Stimulated activated naive CD8-positive, alpha-beta T cell treated with anti-CD3 and anti-CD28 coated beads, Interleukin-15, amount 100 ng/mL, for 72 hours (primary cell): ENCODE measurements around the gene ZNF436.

Experiments
- ATAC-seq: fragments of 150-1000 bp; cut with Tn5 transposase; 2 replicates; pipeline ENCODE4 v1.10.0; 2021; ENCODE audit warnings: mild to moderate bottlenecking, moderate library complexity
- DNase-seq, 2 donors: peaks; one replicate each; pipeline ENCODE4 v3.0.0; 2021 to 2022
- H3K27ac Mint-ChIP-seq, 2 donors: one replicate each; pipeline ENCODE4 v1.8.0; 2022; ENCODE audit warnings: mild to moderate bottlenecking in 2 of 2, mixed read lengths in 2 of 2, moderate library complexity in 2 of 2
- H3K27me3 Mint-ChIP-seq: one replicate; pipeline ENCODE4 v1.8.0; 2022; ENCODE audit warnings: mixed read lengths
- H3K4me1 Mint-ChIP-seq: one replicate; pipeline ENCODE4 v1.8.0; 2022; ENCODE audit warnings: mild to moderate bottlenecking, mixed read lengths
- H3K4me3 Mint-ChIP-seq, 2 donors: one replicate each; pipeline ENCODE4 v1.8.0; 2022; ENCODE audit warnings: mild to moderate bottlenecking in 2 of 2, mixed read lengths in 2 of 2, moderate library complexity in 1 of 2
- H3K9me3 Mint-ChIP-seq, 2 donors: one replicate each; pipeline ENCODE4 v1.8.0; 2022; ENCODE audit warnings: mixed read lengths in 2 of 2

Gene ZNF436

DNA sequence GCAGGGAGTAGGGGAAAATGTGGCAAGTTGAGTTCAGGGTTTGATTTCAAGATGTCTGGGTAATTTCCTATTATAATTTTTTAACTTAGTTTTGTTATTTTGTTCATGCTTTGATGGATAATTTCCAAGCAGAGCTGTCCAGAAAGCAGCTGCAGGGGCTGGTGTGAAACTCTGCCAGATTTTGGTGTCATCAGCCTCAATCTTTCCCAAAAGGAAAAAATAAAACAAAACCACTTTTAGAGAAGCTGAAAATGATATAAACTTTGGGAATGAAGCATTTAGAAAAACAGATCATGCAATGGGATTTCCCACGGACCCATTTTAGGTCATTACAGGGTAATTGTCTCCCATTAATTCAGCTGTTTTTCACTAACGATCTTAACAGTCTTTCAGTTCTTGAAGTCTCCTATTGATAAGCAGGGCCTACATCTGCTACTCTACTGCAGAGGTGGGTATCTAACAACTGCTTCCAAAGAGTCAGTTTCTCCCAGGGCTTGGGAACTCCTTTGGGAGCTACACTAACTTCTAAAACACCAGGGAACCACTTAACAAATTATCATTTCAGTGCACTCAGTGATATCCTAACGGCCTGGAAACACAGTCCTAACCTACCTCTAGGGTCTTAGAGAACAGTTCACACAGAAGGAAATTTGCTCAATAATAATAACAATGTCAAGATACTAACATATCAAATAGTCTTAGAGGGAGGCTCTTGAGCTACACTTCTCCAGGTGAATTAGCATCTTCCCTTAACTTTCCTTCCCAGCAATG, 12.3 kb downstream of the ZNF436 start:
- no peak overlapping the region for H3K4me3 Mint-ChIP-seq
- no peak for DNase-seq
- ATAC-seq = no peak

DNA sequence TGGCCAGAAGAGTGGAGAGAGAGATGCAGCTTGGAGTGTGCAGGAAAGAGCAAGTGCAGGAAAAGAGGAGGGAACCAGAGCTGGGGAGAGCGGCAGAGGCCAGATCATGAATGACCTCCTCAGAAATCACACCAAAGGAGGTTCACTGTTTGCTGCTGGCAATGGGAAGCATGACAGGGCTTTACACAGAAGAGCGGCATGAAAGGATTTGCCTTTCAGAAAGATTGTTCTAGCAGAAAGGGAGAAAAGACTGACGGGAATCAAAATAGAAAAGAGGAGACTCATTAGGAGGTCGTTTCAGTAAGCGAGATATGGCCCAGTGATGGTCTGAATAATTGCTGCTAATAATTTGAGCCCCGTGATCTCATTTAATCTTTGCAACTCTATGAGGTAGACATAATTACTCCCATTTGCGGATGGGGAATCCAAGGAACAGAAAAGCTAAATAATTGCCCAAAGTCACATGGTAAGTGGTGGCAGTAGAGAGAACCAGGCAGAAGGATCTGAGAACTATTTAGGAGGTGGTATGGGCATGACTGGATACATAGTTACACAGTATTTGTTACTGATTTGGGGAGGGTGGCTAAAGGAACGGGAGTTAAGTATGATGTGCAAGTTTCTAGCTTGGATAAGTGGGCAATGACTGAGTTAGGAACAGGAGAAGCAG, 13.0 kb downstream of the ZNF436 start:
- H3K9me3 Mint-ChIP-seq = peaks cover 30 to 47% of the 10 kb centered on the region in 2 donors
- ATAC-seq = no peak
- DNase-seq = no peak
- H3K27me3 Mint-ChIP-seq = no peaks in the 10 kb centered on the region
- no peak overlapping the region for H3K4me3 Mint-ChIP-seq
- H3K27ac Mint-ChIP-seq = no peak overlapping the region
- H3K4me1 Mint-ChIP-seq = peaks cover 7% of the 10 kb centered on the region

More for the DNA sequence above, 12.3 kb downstream of the ZNF436 start:
- Mint-ChIP-seq H3K9me3 (peaks cover 30 to 54% of the 10 kb centered on the region in 2 donors), H3K27me3 (no peaks in the 10 kb centered on the region), H3K27ac (no peak overlapping the region), H3K4me1 (peaks cover 7% of the 10 kb centered on the region)

GRCh38 chr1:23354245-23354644, 15.4 kb downstream of the ZNF436 start:
- ATAC-seq = peak; percentile 53
- Mint-ChIP-seq H3K27me3 (no peaks in the 10 kb centered on the region), H3K4me1 (peaks cover 7% of the 10 kb centered on the region), H3K4me3 (no peak overlapping the region), H3K27ac (no peak overlapping the region), H3K9me3 (peaks cover 14 to 23% of the 10 kb centered on the region in 2 donors)
- DNase-seq = peak in 1 of 2 donors; percentile 19

DNA sequence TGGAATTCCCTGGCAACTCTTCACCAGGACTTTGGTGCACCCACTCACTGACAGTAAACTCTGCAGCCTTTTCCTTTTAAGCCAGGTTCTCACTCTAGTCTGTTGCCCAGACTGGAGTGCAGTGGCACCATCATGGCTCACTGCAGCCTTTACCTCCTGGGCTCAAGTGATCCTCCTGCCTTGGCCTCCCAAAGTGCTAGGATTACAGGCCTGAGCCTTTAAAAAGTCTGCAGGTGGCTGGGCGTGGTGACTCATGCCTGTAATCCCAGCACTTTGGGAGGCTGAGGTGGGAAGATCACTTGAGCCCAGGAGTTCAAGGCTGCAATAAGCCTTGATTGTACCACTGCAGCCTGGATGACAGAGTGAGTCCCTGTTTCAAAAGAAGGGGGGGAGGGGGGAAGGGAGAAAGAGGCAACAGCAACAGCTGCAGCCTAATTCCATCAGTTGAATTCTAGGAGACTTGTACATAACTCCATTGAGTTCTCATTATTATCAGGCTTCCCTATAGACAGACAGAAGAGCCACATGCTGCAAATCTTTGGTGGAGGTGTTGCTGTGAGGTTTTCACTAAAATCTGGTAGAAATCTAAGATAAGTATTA, 17.4 kb downstream of the ZNF436 start:
- Mint-ChIP-seq H3K4me3 (no peak overlapping the region), H3K27me3 (no peaks in the 10 kb centered on the region), H3K9me3 (peaks cover 5 to 13% of the 10 kb centered on the region in 2 donors), H3K4me1 (peaks cover 7% of the 10 kb centered on the region), H3K27ac (no peak overlapping the region)
- ATAC-seq = no peak
- no peak for DNase-seq

- H3K27ac Mint-ChIP-seq = no peak overlapping the region
- no peak overlapping the region for H3K4me3 Mint-ChIP-seq
- no peaks in the 10 kb centered on the region for H3K9me3 Mint-ChIP-seq
- DNase-seq (no peak), ATAC-seq (no peak)
- peaks cover 28% of the 10 kb centered on the region for H3K4me1 Mint-ChIP-seq
- H3K27me3 Mint-ChIP-seq = no peaks in the 10 kb centered on the region
Observed at GRCh38 chr1:23345920-23346319, 23.7 kb downstream of the ZNF436 start.

GRCh38 chr1:23344987-23345472, 24.6 kb downstream of the ZNF436 start:
- H3K27me3 Mint-ChIP-seq = no peaks in the 10 kb centered on the region
- H3K4me1 Mint-ChIP-seq = peaks cover 37% of the 10 kb centered on the region
- ATAC-seq (no peak), DNase-seq (no peak)
- H3K27ac Mint-ChIP-seq = peak overlapping the region; percentile 97 to 100
- peak overlapping the region; percentile 92 to 97 for H3K4me3 Mint-ChIP-seq
- H3K9me3 Mint-ChIP-seq = no peaks in the 10 kb centered on the region

DNA sequence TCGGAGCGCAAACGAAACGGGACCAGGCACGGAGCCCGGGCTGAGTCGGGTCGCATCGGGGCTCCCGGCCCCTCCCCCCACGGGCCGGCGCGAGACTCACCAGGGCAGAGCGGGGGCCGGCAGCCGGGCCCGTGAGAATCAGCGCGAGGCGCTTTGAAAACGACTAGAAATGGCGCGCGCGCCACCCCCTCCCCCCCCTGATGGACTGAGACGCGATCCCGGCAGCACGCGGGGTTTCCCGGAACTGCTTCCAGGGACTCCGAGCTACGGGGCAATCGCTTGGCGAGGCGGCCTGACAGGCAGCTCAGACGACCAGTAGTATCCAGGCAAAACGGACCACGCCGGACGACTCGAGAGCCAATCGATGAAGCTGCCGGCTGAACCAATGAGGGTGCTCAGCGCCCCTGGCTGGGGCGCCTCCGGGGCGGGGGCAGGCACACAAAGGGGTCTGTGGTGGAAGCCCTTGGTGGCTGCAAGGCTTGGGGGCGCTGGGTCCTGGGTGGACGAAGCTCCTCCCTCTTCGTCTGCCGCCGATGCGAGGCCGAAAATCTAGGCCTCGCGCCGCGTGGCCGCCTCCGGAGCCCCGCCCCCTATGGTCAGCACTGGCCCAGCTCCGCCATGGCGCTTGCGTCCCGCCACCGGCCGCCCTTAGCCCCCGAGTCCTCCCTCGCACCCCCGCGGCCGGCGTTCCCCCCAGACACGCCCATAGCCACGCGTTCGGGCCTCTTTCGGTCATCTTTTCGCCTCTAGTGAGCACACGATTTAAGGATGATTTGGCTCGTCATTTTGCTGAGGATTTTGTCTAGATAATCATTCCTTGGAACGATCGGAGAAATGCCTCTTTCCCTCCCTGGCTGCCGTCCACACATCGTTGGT, 25.3 kb downstream of the ZNF436 start, which contains the start of gene HNRNPR:
Gene HNRNPR, minus strand, starts transcription at position 174 of the 876 bp plus-strand sequence. CDS start 3,276 bp downstream, outside the sequence.
- DNase-seq = peak; percentile 98 to 100
- peak within 1 kb of the TSS; percentile 97 to 100 for H3K27ac Mint-ChIP-seq
- H3K9me3 Mint-ChIP-seq = no peaks in the 10 kb centered on the region
- peaks cover 44% of the 10 kb centered on the region for H3K4me1 Mint-ChIP-seq
- H3K4me3 Mint-ChIP-seq = peak within 1 kb of the TSS; percentile 92 to 97
- H3K27me3 Mint-ChIP-seq = no peaks in the 10 kb centered on the region
- peak; percentile 97 for ATAC-seq

DNA sequence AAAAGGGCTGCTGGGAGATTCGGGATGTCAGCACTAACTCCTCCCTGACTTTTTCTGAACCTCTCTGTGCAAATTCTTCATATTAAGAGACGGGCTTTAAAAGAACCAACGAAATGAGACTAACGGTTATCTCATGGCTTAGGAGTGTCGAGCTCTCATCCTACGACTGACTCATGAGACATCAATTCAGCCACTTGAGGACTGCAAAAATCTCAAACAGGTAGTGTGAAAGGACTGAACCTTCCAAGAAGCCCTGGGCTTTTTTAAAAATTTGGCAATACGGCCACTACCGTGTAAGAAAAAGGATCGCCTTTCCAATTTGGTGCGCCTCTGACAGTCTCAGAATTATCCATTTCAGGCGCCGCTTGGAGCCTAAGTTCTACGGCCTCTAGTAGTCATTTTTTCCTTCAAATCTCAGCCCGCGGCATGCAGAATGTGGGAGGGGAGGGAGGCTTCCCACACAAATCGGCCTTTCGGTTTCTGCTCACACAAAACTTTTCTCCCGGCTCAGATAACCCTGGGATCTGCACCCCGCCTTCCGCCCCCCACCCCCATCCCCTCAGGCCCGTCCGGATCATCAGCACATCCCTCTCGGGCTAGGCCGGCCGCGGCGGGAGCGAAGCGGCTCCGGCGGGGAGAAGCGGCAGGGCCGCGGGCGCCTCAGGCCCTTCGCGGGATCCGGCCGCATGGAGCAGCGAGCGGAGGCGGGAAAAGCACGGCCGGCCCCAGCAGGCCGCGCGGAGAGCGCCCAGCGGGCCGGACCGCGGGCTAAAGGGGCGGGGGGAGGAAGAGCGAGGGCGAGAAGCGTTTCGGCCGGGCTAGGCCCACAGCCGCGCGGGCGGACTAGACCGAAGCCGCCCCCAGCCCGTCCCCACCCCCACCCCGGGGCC, 26.2 kb downstream of the ZNF436 start:
- H3K4me1 Mint-ChIP-seq = peaks cover 51% of the 10 kb centered on the region
- DNase-seq (peak in 1 of 2 donors; percentile 67), ATAC-seq (peak; percentile 14)

GRCh38 chr1:23341931-23342692, 27.5 kb downstream of the ZNF436 start:
- Mint-ChIP-seq H3K27ac (peak overlapping the region in 1 of 2 donors; percentile 95), H3K9me3 (no peaks in the 10 kb centered on the region), H3K4me3 (peak overlapping the region; percentile 88 to 97), H3K27me3 (no peaks in the 10 kb centered on the region), H3K4me1 (peaks cover 65% of the 10 kb centered on the region)
- DNase-seq (no peak), ATAC-seq (no peak)

More for the DNA sequence above, 26.2 kb downstream of the ZNF436 start:
- Mint-ChIP-seq H3K4me3 (peak overlapping the region; percentile 88 to 97), H3K27ac (peak overlapping the region; percentile 95 to 97), H3K27me3 (no peaks in the 10 kb centered on the region), H3K9me3 (no peaks in the 10 kb centered on the region)

- H3K9me3 Mint-ChIP-seq = no peaks in the 10 kb centered on the region
- H3K4me1 Mint-ChIP-seq = peaks cover 60% of the 10 kb centered on the region
- no peak for DNase-seq
- peak overlapping the region; percentile 88 to 97 for H3K4me3 Mint-ChIP-seq
- peak overlapping the region; percentile 7 to 52 for H3K27ac Mint-ChIP-seq
- no peaks in the 10 kb centered on the region for H3K27me3 Mint-ChIP-seq
- ATAC-seq = no peak
Observed at GRCh38 chr1:23339632-23340031, 30.0 kb downstream of the ZNF436 start.

- H3K4me3 Mint-ChIP-seq = peak overlapping the region in 1 of 2 donors; percentile 38
- no peak for DNase-seq
- H3K4me1 Mint-ChIP-seq = peaks cover 58% of the 10 kb centered on the region
- H3K27ac Mint-ChIP-seq = no peak overlapping the region
- ATAC-seq = no peak
- no peaks in the 10 kb centered on the region for H3K27me3 Mint-ChIP-seq
- no peaks in the 10 kb centered on the region for H3K9me3 Mint-ChIP-seq
Observed at GRCh38 chr1:23337869-23338268, 31.8 kb downstream of the ZNF436 start.

DNA sequence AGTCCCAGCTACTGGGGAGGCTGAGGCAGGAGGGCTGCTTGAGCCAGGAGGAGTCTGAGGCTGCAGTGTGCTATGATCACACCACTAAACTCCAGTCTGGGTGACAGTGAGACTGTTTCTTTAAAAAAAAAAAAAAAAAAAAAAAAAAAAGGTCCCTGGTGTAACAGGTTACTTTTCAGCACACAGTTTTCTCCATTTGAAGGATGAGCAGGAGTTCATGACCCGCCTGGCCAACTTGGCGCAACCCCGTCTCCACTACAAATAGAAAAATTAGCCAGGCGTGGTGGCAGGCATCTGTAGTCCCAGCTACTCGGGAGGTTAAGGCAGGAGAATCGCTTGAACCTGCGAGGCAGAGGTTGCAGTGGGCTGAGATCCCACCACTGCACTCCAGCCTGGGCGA, 37.9 kb downstream of the ZNF436 start:
- Mint-ChIP-seq H3K4me3 (no peak overlapping the region), H3K27ac (peak overlapping the region in 1 of 2 donors; percentile 27), H3K9me3 (no peaks in the 10 kb centered on the region)

GRCh38 chr1:23330846-23331245, 38.8 kb downstream of the ZNF436 start:
- H3K27me3 Mint-ChIP-seq = no peaks in the 10 kb centered on the region
- no peaks in the 10 kb centered on the region for H3K9me3 Mint-ChIP-seq
- DNase-seq (no peak), ATAC-seq (no peak)
- H3K27ac Mint-ChIP-seq = no peak overlapping the region
- H3K4me3 Mint-ChIP-seq = no peak overlapping the region
- peaks cover 22% of the 10 kb centered on the region for H3K4me1 Mint-ChIP-seq

More for the DNA sequence above, 37.9 kb downstream of the ZNF436 start:
- Mint-ChIP-seq H3K27me3 (no peaks in the 10 kb centered on the region), H3K4me1 (peaks cover 13% of the 10 kb centered on the region)
- DNase-seq (no peak), ATAC-seq (no peak)
